H1 (cell line): ENCODE measurements around the gene TPM2. TPM values are rescaled to one million over a fixed set of nuclear protein-coding genes. Genes with fewer than 3 reads are reported as not detected.

Experiments used
- CTCF ChIA-PET: fragments of 300-600 bp; sonication (Branson Sonifier 250); formaldehyde crosslinking; loops from one replicate; lab custom pipeline; 2021; ENCODE audit not compliant: partially characterized antibody; lab: Charles Lee
- POLR2A ChIA-PET: fragments of 300-600 bp; sonication (Branson Sonifier 250); formaldehyde crosslinking; loops from one replicate; lab custom pipeline; 2021; ENCODE audit warnings: inconsistent platforms; ENCODE audit not compliant: partially characterized antibody; lab: Charles Lee
- DNase-seq, 2 experiments: peaks; one replicate each; pipeline versions ENCODE4 v3.0.0 to v3.0.0-alpha.2; 2010 to 2022; ENCODE audit warnings: low spot score in 2 of 2, low read depth in 1 of 2, mixed read lengths in 1 of 2
- FAIRE-seq: peaks from 2 replicates; lab custom pipeline; 2011; peaks lifted over from hg19 to GRCh38; lab: Jason Lieb, UNC
- H2AFZ ChIP-seq: 2 replicates; pipeline ENCODE4 v1.8.1; 2012; ENCODE audit warnings: low read length, inconsistent platforms
- H2AK5ac ChIP-seq: 2 replicates; pipeline ENCODE4 v1.6.1; 2013; ENCODE audit warnings: low read depth, low read length
- H2BK120ac ChIP-seq: replicated peaks from 2 replicates; pipeline ENCODE3; 2013; ENCODE audit warnings: low read depth, low read length, inconsistent platforms
- H2BK12ac ChIP-seq: 2 replicates; pipeline ENCODE4 v1.6.1; 2013; ENCODE audit warnings: low read depth, low read length
- H2BK15ac ChIP-seq: 2 replicates; pipeline ENCODE4 v1.6.1; 2013; ENCODE audit warnings: low read length
- H2BK20ac ChIP-seq: 2 replicates; pipeline ENCODE4 v1.6.1; 2013; ENCODE audit warnings: low read length
- H2BK5ac ChIP-seq: 2 replicates; pipeline ENCODE4 v1.6.1; 2013; ENCODE audit warnings: low read depth, low read length
- H3K14ac ChIP-seq: 2 replicates; pipeline ENCODE4 v1.6.1; 2013; ENCODE audit warnings: inconsistent platforms; ENCODE audit not compliant: insufficient read length
- H3K18ac ChIP-seq: 2 replicates; pipeline ENCODE4 v1.6.1; 2013; ENCODE audit warnings: low read length; ENCODE audit errors: extremely low read depth
- H3K23ac ChIP-seq: 2 replicates; pipeline ENCODE4 v1.6.1; 2013; ENCODE audit warnings: inconsistent platforms; ENCODE audit not compliant: insufficient read length
- H3K23me2 ChIP-seq: 2 replicates; pipeline ENCODE4 v1.6.1; 2013; ENCODE audit warnings: low read depth, low read length
- H3K27ac ChIP-seq: 2 replicates; pipeline ENCODE4 v1.6.1; 2011; ENCODE audit warnings: low read depth, low read length, inconsistent platforms
- H3K27me3 ChIP-seq, 4 experiments: replicated peaks in 1 of 4; 1 replicate in 1 of 4; 2 replicates in 3 of 4; pipeline versions ENCODE4 v1.6.1 to v1.8.1; 2011 to 2013; ENCODE audit warnings: low read length in 3 of 4, mild to moderate bottlenecking in 3 of 4, inconsistent platforms in 2 of 4, mixed read lengths in 2 of 4, moderate library complexity in 1 of 4; ENCODE audit not compliant: control insufficient read depth in 3 of 4, insufficient read depth in 3 of 4; ENCODE audit errors: extremely low read depth in 1 of 4
- H3K36me3 ChIP-seq, 4 experiments: 2 replicates each; pipeline versions ENCODE4 v1.6.1 to v1.8.1; 2011 to 2013; ENCODE audit warnings: mild to moderate bottlenecking in 4 of 4, low read length in 3 of 4, moderate library complexity in 2 of 4, control low read depth in 1 of 4, inconsistent platforms in 1 of 4; ENCODE audit not compliant: insufficient read depth in 4 of 4, control insufficient read depth in 2 of 4
- H3K4ac ChIP-seq: replicated peaks from 2 replicates; pipeline ENCODE3; 2013; ENCODE audit warnings: low read length, low read depth, mixed read lengths, inconsistent platforms; ENCODE audit not compliant: insufficient read length
- H3K4me1 ChIP-seq, 4 experiments: replicated peaks in 1 of 4; 1 replicate in 1 of 4; 2 replicates in 3 of 4; pipeline versions ENCODE4 v1.6.1 to v1.8.1; 2011 to 2013; ENCODE audit warnings: low read length in 3 of 4, inconsistent platforms in 2 of 4, mixed read lengths in 1 of 4; ENCODE audit not compliant: insufficient read depth in 4 of 4, control insufficient read depth in 3 of 4
- H3K4me2 ChIP-seq, 2 experiments: 2 replicates each; pipeline versions ENCODE4 v1.6.1 to v1.8.1; 2011 to 2013; ENCODE audit warnings: low read depth in 2 of 2, low read length in 2 of 2, control low read depth in 1 of 2, inconsistent platforms in 1 of 2, mild to moderate bottlenecking in 1 of 2; ENCODE audit not compliant: insufficient read depth in 1 of 2
- H3K4me3 ChIP-seq, 4 experiments: fragments of 200-600, 300-600 bp in 1 of 4; sonication (generic), shearing (Covaris generic), sonication (Bioruptor Twin) in 1 of 4; 2 replicates each; pipeline versions ENCODE4 v1.5.1 to v1.8.1; 2011 to 2016; ENCODE audit warnings: low read length in 4 of 4, low read depth in 3 of 4, control low read depth in 2 of 4, inconsistent platforms in 2 of 4, mild to moderate bottlenecking in 2 of 4, mixed read lengths in 1 of 4, moderate library complexity in 1 of 4; ENCODE audit not compliant: insufficient read depth in 2 of 4; ENCODE audit errors: extremely low read depth in 1 of 4
- H3K56ac ChIP-seq: replicated peaks from 2 replicates; pipeline ENCODE3; 2013; ENCODE audit warnings: low read depth, mild to moderate bottlenecking, mixed read lengths, low read length, inconsistent platforms; ENCODE audit not compliant: insufficient read length
- H3K79me1 ChIP-seq: 2 replicates; pipeline ENCODE4 v1.6.1; 2013; ENCODE audit warnings: low read depth, low read length, control low read depth
- H3K79me2 ChIP-seq, 2 experiments: 2 replicates each; pipeline versions ENCODE4 v1.6.1 to v1.8.1; 2012 to 2013; ENCODE audit warnings: low read length in 2 of 2, mild to moderate bottlenecking in 2 of 2, inconsistent platforms in 1 of 2; ENCODE audit not compliant: insufficient read depth in 2 of 2, control insufficient read depth in 1 of 2
- H3K9ac ChIP-seq, 4 experiments: replicated peaks in 1 of 4; 1 replicate in 1 of 4; 2 replicates in 3 of 4; pipeline versions ENCODE4 v1.6.1 to v1.8.1; 2011 to 2013; ENCODE audit warnings: low read depth in 3 of 4, low read length in 3 of 4, control low read depth in 2 of 4, mild to moderate bottlenecking in 2 of 4, moderate library complexity in 2 of 4, inconsistent platforms in 1 of 4; ENCODE audit errors: extremely low read depth in 1 of 4
- H3K9me3 ChIP-seq, 2 experiments: 2 replicates each; pipeline versions ENCODE4 v1.6.1 to v1.8.1; 2012 to 2013; ENCODE audit warnings: mild to moderate bottlenecking in 2 of 2, moderate library complexity in 2 of 2, control low read depth in 1 of 2, inconsistent platforms in 1 of 2, low read depth in 1 of 2, low read length in 1 of 2, mixed read lengths in 1 of 2; ENCODE audit not compliant: insufficient read depth in 2 of 2
- H4K20me1 ChIP-seq, 2 experiments: replicated peaks in 1 of 2; 2 replicates each; pipeline versions ENCODE3 to v1.8.1; 2011 to 2013; ENCODE audit warnings: inconsistent platforms in 2 of 2, low read length in 2 of 2, mild to moderate bottlenecking in 1 of 2; ENCODE audit not compliant: insufficient read depth in 2 of 2, control insufficient read depth in 1 of 2
- H4K5ac ChIP-seq: 2 replicates; pipeline ENCODE4 v1.6.1; 2013; ENCODE audit warnings: low read length, low read depth, mixed read lengths, inconsistent platforms; ENCODE audit not compliant: insufficient read length
- H4K8ac ChIP-seq: 2 replicates; pipeline ENCODE4 v1.8.0; 2013; ENCODE audit warnings: mild to moderate bottlenecking, moderate library complexity, low read length, inconsistent platforms; ENCODE audit not compliant: insufficient read depth; ENCODE audit errors: extremely low read depth
- H4K91ac ChIP-seq: replicated peaks from 2 replicates; pipeline ENCODE3; 2013; ENCODE audit warnings: low read length, mixed read lengths, inconsistent platforms; ENCODE audit not compliant: insufficient read length
- CBX8 ChIP-seq: fragments of 300-800, 300-1000 bp; sonication (generic); IDR thresholded peaks from 2 replicates; pipeline ENCODE4 v1.7.1; 2016; ENCODE audit warnings: low read depth, low read length, borderline replicate concordance
- TAF1 ChIP-seq: IDR thresholded peaks from 2 replicates; pipeline ENCODE4 v1.6.1; 2011; ENCODE audit warnings: mild to moderate bottlenecking, low read depth, low read length
- WGBS, 2 experiments: shearing (Covaris generic) in 1 of 2; methylation state at CpG; one replicate each; pipeline versions ENCODE4 v1.1.6 to v1.1.7; 2013 to 2015; ENCODE audit warnings: low lambda C conversion rate in 2 of 2, mixed read lengths in 2 of 2, inconsistent platforms in 1 of 2, low coverage in 1 of 2, missing lambda C conversion rate in 1 of 2; ENCODE audit not compliant: insufficient replicate concordance in 2 of 2, insufficient coverage in 1 of 2, insufficient read length in 1 of 2; ENCODE audit errors: extremely low coverage in 1 of 2, missing lambda C conversion rate in 1 of 2; 5-methylcytosine and 5-hydroxymethylcytosine counted together
- polyA plus RNA-seq, 7 experiments: library from polyadenylated mRNA; depleted of rRNA in 3 of 7; stranded (reverse) in 5 of 7; unstranded in 2 of 7; fragments of >200 nt in 5 of 7; fragments of 200-250 nt in 2 of 7; gene quantifications; 1 replicate in 5 of 7; 2 replicates in 1 of 7; 4 replicates in 1 of 7; pipeline versions ENCODE4 v1.2.1 to v1.2.3, GENCODE V29; 2011 to 2013; ENCODE audit warnings: missing spikeins in 2 of 7, mixed read lengths in 2 of 7
- total RNA-seq: library from RNA; stranded (reverse); fragmentation: NEBNext Ultra II Directional; extraction: Animal tissue kit (Norgen Biotek cat#: 25700); gene quantifications from 2 replicates; pipeline ENCODE4 v1.2.1, GENCODE V29; 2021

The TPM2 gene
- total and polyA plus RNA-seq, 2 of the 8 experiments (the other 6 are each of a cell fraction or from before 2014, with no cell fraction given), result 62.5 to 181 TPM

GRCh38 chr9:35711501-35712428 lies 22.0 kb upstream of the TPM2 start:
- peaks cover 0 to 5% of the 10 kb centered on the region in 2 experiments for H4K20me1 ChIP-seq
- H3K27ac ChIP-seq, result no peak overlapping the region
- CTCF ChIA-PET, result interaction anchor here (0.5 to 13.8 kb wide), 13 partner anchors 9 to 209 kb away, joined by 3 to 199 read pairs (median 5); partner anchors contain the start of genes ARHGEF39, CCDC107, CREB3 and RMRP

More at GRCh38 chr9:35711501-35712428, 22.0 kb upstream of the TPM2 start:
- Histone ChIP-seq H2AFZ (no peak overlapping the region), H2BK15ac (no peak overlapping the region), H2BK5ac (no peak overlapping the region), H3K23me2 (no peaks in the 10 kb centered on the region), H3K4me3 (no peak overlapping the region), H3K27me3 (no peaks in the 10 kb centered on the region), H2AK5ac (no peak overlapping the region), H3K9me3 (no peaks in the 10 kb centered on the region), H2BK20ac (no peak overlapping the region), H4K8ac (no peak overlapping the region), H3K23ac (no peak overlapping the region), H3K18ac (no peak overlapping the region), H4K91ac (no peak overlapping the region), H3K79me1 (no peaks in the 10 kb centered on the region), H3K14ac (no peak overlapping the region), H3K36me3 (peaks cover 29 to 83% (median 59%) of the 10 kb centered on the region in 4 experiments; a peak in 7 of 8 replicates), H3K4ac (no peak overlapping the region), H2BK12ac (no peak overlapping the region), H4K5ac (no peak overlapping the region), H3K4me2 (no peak overlapping the region), H3K9ac (no peak overlapping the region), H3K4me1 (no peaks in the 10 kb centered on the region), H2BK120ac (no peak overlapping the region), H3K56ac (no peak overlapping the region), H3K79me2 (no peaks in the 10 kb centered on the region)
- DNase-seq, result no peak
- TF ChIP-seq CBX8 (no peak), TAF1 (no peak)
- 85% methylated on average over 21 of the region's 21 CpGs; no CpG with 5 or more reads in 1 of the 2 experiments for WGBS, 2 experiments
- FAIRE-seq, result no peak
- POLR2A ChIA-PET, result interaction anchor here (1.1 to 10.5 kb wide), 5 partner anchors 9 to 27 kb away, joined by 3 to 51 read pairs (median 3); no protein-coding TSS in a partner anchor
